Glomerular endothelial cell (primary cell): ENCODE results near the gene PDZD7. TPM values are rescaled to one million over a fixed set of nuclear protein-coding genes. Genes with fewer than 3 reads are reported as not detected.

Experiments used
- DNase-seq: peaks from one replicate; pipeline ENCODE4 v3.0.0-alpha.2; 2011; ENCODE audit warnings: low read depth, low spot score; ENCODE audit errors: extremely low read depth
- total RNA-seq: library from RNA; depleted of rRNA; stranded (reverse); fragments of >200 nt; gene quantifications from 2 replicates; pipeline ENCODE4 v1.2.3, GENCODE V29; 2015

Gene PDZD7
- total RNA-seq = 0.82 and 1.2 TPM in 2 replicates

- DNase-seq = no peak
Observed at GRCh38 chr10:101031128-101031795, at the start of gene PDZD7, which contains the start of gene SFXN3. Gene PDZD7 (minus strand): TSS chr10:101031129. CDS start chr10:101030219, 910 bp downstream. Gene SFXN3 (plus strand): TSS chr10:101031234. CDS start chr10:101034695, 3,461 bp downstream.

- no peak for DNase-seq
Observed at GRCh38 chr10:101079874-101080273, 48.9 kb upstream of the PDZD7 start.

GRCh38 chr10:101076630-101077029, 45.7 kb upstream of the PDZD7 start:
- no peak for DNase-seq

GRCh38 chr10:101075775-101076174, 44.8 kb upstream of the PDZD7 start:
- DNase-seq = no peak

GRCh38 chr10:101073631-101074030, 42.7 kb upstream of the PDZD7 start:
- DNase-seq = no peak

- no peak for DNase-seq
Observed at GRCh38 chr10:101072923-101073322, 42.0 kb upstream of the PDZD7 start.

- DNase-seq = no peak
Observed at GRCh38 chr10:101071885-101072433, 41.0 kb upstream of the PDZD7 start.

GRCh38 chr10:101071267-101071884, 40.4 kb upstream of the PDZD7 start:
- DNase-seq = no peak

GRCh38 chr10:101070098-101070497, 39.2 kb upstream of the PDZD7 start:
- no peak for DNase-seq

GRCh38 chr10:101069441-101069840, 38.5 kb upstream of the PDZD7 start:
- no peak for DNase-seq

GRCh38 chr10:101067356-101068083, 36.6 kb upstream of the PDZD7 start:
- peak; percentile 62 for DNase-seq

GRCh38 chr10:101066896-101067355, 36.0 kb upstream of the PDZD7 start:
- no peak for DNase-seq

- DNase-seq = no peak
Observed at GRCh38 chr10:101066146-101066895, 35.4 kb upstream of the PDZD7 start.

GRCh38 chr10:101065481-101066145, 34.7 kb upstream of the PDZD7 start:
- DNase-seq = no peak

- DNase-seq = no peak
Observed at GRCh38 chr10:101064415-101065030, 33.6 kb upstream of the PDZD7 start.

- no peak for DNase-seq
Observed at GRCh38 chr10:101063548-101064414, 32.9 kb upstream of the PDZD7 start.

GRCh38 chr10:101063050-101063525, 32.2 kb upstream of the PDZD7 start:
- DNase-seq = no peak

GRCh38 chr10:101062232-101063049, 31.5 kb upstream of the PDZD7 start:
- DNase-seq = no peak
